H1 (cell line): Measurements from ENCODE around the gene FANK1.

Experiments used
- CTCF ChIP-seq, 3 experiments: IDR thresholded peaks; 1 replicate in 2 of 3; 2 replicates in 1 of 3; pipeline versions ENCODE4 v1.5.1 to v1.6.1; 2011; ENCODE audit warnings: low read length in 3 of 3, mild to moderate bottlenecking in 3 of 3, inconsistent platforms in 2 of 3, low read depth in 1 of 3, moderate library complexity in 1 of 3; ENCODE audit not compliant: insufficient read depth in 1 of 3; ENCODE audit errors: control extremely low read depth in 1 of 3
- EZH2 ChIP-seq: fragments of 200-600 bp; sonication (generic); IDR thresholded peaks from 2 replicates; pipeline ENCODE4 v1.7.1; 2012; ENCODE audit warnings: low read depth, mild to moderate bottlenecking, moderate library complexity, low read length, inconsistent platforms; ENCODE audit not compliant: severe bottlenecking
- KDM5A ChIP-seq: fragments of 200-600 bp; IDR thresholded peaks from 2 replicates; pipeline ENCODE4 v1.7.1; 2012; ENCODE audit warnings: mild to moderate bottlenecking, low read length, inconsistent platforms, mixed read lengths
- RAD21 ChIP-seq, 2 experiments: IDR thresholded peaks in 1 of 2; conservative IDR thresholded peaks in 1 of 2; 2 replicates each; pipeline ENCODE4 v1.6.1; 2011; ENCODE audit warnings: low read depth in 2 of 2, low read length in 2 of 2, improper control_type of control experiment in 1 of 2, inconsistent platforms in 1 of 2, mild to moderate bottlenecking in 1 of 2, moderate library complexity in 1 of 2
- SIN3A ChIP-seq, 2 experiments: IDR thresholded peaks in 1 of 2; conservative IDR thresholded peaks in 1 of 2; 2 replicates each; pipeline ENCODE4 v1.6.1; 2011 to 2012; ENCODE audit warnings: low read length in 2 of 2, improper control_type of control experiment in 1 of 2, low read depth in 1 of 2, mild to moderate bottlenecking in 1 of 2
- TAF1 ChIP-seq: IDR thresholded peaks from 2 replicates; pipeline ENCODE4 v1.6.1; 2011; ENCODE audit warnings: mild to moderate bottlenecking, low read depth, low read length

- TF ChIP-seq KDM5A, result no peak
- no peak for TF ChIP-seq EZH2
- TF ChIP-seq TAF1, result no peak
- no peak for TF ChIP-seq SIN3A (conservative IDR thresholded peaks at IDR 0.05 in 1 of 2, IDR thresholded peaks at IDR 0.05 in 1 of 2; ENCODE audit: low read depth in 1 of 2, low read length in 2 of 2)
- TF ChIP-seq CTCF (IDR thresholded peaks at IDR 0.05; ENCODE audit: control extremely low read depth in 1 of 3, insufficient read depth in 1 of 3, low read depth in 1 of 3, low read length in 3 of 3), result no peak
- no peak for TF ChIP-seq RAD21 (IDR thresholded peaks at IDR 0.05 in 1 of 2, conservative IDR thresholded peaks at IDR 0.05 in 1 of 2; ENCODE audit: low read depth in 2 of 2, low read length in 2 of 2)
Observed at GRCh38 chr10:126016882-126017281, 120.5 kb downstream of the FANK1 start.
